Measurements from ENCODE around the gene CNST. TPM values are rescaled to one million over a fixed set of nuclear protein-coding genes. Genes with fewer than 3 reads are reported as not detected.
"Not testable (repeated sequence)": the region's sequence is repeated elsewhere in the genome, so short reads cannot be mapped to it uniquely, and the experiment has no call there.

CNST gene
- total RNA-seq, 1 experiment from 2014 or later: 20.6 TPM

- in situ Hi-C loops (cut with HindIII; ENCODE audit: low sequenced_read_pairs): no loop called here
- DNase-seq (ENCODE audit: low spot score): peak; percentile 28
These were observed 125.6 kb downstream of the CNST start for GRCh38 chr1:246691622-246692495.

GRCh38 chr1:246694213-246694895, 128.1 kb downstream of the CNST start:
- in situ Hi-C loops (cut with HindIII; ENCODE audit: low sequenced_read_pairs); DNase-seq (ENCODE audit: low spot score): not testable (repeated sequence)

- in situ Hi-C loops (cut with HindIII; ENCODE audit: low sequenced_read_pairs): no loop called here
These were observed 128.9 kb downstream of the CNST start for GRCh38 chr1:246695136-246695535.

GRCh38 chr1:246695666-246696065, 129.4 kb downstream of the CNST start:
- no peak for DNase-seq (ENCODE audit: low spot score)
- in situ Hi-C loops (cut with HindIII; ENCODE audit: low sequenced_read_pairs): no loop called here

More at GRCh38 chr1:246695136-246695535, 128.9 kb downstream of the CNST start:
- DNase-seq (ENCODE audit: low spot score): no peak

GRCh38 chr1:246698466-246699094, 132.3 kb downstream of the CNST start:
- in situ Hi-C loops (cut with HindIII; ENCODE audit: low sequenced_read_pairs): no loop called here
- DNase-seq (ENCODE audit: low spot score): no peak

GRCh38 chr1:246699095-246699735, 133.0 kb downstream of the CNST start:
- in situ Hi-C loops (cut with HindIII; ENCODE audit: low sequenced_read_pairs): no loop called here
- DNase-seq (ENCODE audit: low spot score): peak; percentile 89

- DNase-seq (ENCODE audit: low spot score): no peak
- in situ Hi-C loops (cut with HindIII; ENCODE audit: low sequenced_read_pairs): no loop called here
These were observed 137.3 kb downstream of the CNST start for GRCh38 chr1:246703581-246703980.

GRCh38 chr1:246705368-246705767, 139.1 kb downstream of the CNST start:
- no peak for DNase-seq (ENCODE audit: low spot score)
- in situ Hi-C loops (cut with HindIII; ENCODE audit: low sequenced_read_pairs): no loop called here

GRCh38 chr1:246708166-246708565, 141.9 kb downstream of the CNST start:
- no peak for DNase-seq (ENCODE audit: low spot score)
- in situ Hi-C loops (cut with HindIII; ENCODE audit: low sequenced_read_pairs): no loop called here

- in situ Hi-C loops (cut with HindIII; ENCODE audit: low sequenced_read_pairs): no loop called here
- DNase-seq (ENCODE audit: low spot score): no peak
These were observed 142.9 kb downstream of the CNST start for GRCh38 chr1:246709196-246709595.

- in situ Hi-C loops (cut with HindIII; ENCODE audit: low sequenced_read_pairs): no loop called here
- DNase-seq (ENCODE audit: low spot score): no peak
These were observed 143.6 kb downstream of the CNST start for GRCh38 chr1:246709835-246710234.

- in situ Hi-C loops (cut with HindIII; ENCODE audit: low sequenced_read_pairs): no loop called here
- no peak for DNase-seq (ENCODE audit: low spot score)
These were observed 145.3 kb downstream of the CNST start for GRCh38 chr1:246711548-246712003.

- in situ Hi-C loops (cut with HindIII; ENCODE audit: low sequenced_read_pairs): not testable (repeated sequence)
These were observed 146.2 kb downstream of the CNST start for GRCh38 chr1:246712428-246712827.

More at GRCh38 chr1:246712428-246712827, 146.2 kb downstream of the CNST start:
- not testable (repeated sequence) for DNase-seq (ENCODE audit: low spot score)

Other genes starting within 250 kb of the CNST start
- gene SMYD3, start 59.2 kb upstream of the CNST start, total RNA-seq (2014; rRNA removed; shearing (Covaris generic)): 49.5 and 69.6 TPM in 2 replicates
- gene TFB2M, start 195 bp upstream of the CNST start, total RNA-seq (2014; rRNA removed; shearing (Covaris generic)): 8.8 and 8.9 TPM in 2 replicates
- gene SCCPDH, start 158.0 kb downstream of the CNST start, total RNA-seq (2014; rRNA removed; shearing (Covaris generic)): 66.9 and 69.1 TPM in 2 replicates